H9 (cell line): ENCODE data around the gene LPCAT1. TPM values are rescaled to one million over a fixed set of nuclear protein-coding genes. Genes with fewer than 3 reads are reported as not detected.

Experiments used
- DNase-seq: peaks from one replicate; pipeline ENCODE4 v3.0.0-alpha.2; 2017
- H2AFZ ChIP-seq: one replicate; pipeline ENCODE4 v1.6.1; 2013; ENCODE audit warnings: mild to moderate bottlenecking, low read length, control low read depth, moderate library complexity
- H2AK5ac ChIP-seq: 2 replicates; pipeline ENCODE4 v1.6.1; 2013; ENCODE audit warnings: low read length, control low read depth, mixed read lengths; ENCODE audit not compliant: insufficient read length
- H2BK120ac ChIP-seq: one replicate; pipeline ENCODE4 v1.6.1; 2013; ENCODE audit warnings: low read depth, mild to moderate bottlenecking, low read length, control low read depth, inconsistent platforms; ENCODE audit not compliant: poor library complexity, severe bottlenecking
- H2BK12ac ChIP-seq: 2 replicates; pipeline ENCODE4 v1.6.1; 2013; ENCODE audit warnings: low read length, control low read depth, mixed read lengths, low read depth; ENCODE audit not compliant: insufficient read length
- H2BK15ac ChIP-seq: 2 replicates; pipeline ENCODE4 v1.6.1; 2013; ENCODE audit warnings: low read depth, low read length, control low read depth
- H2BK20ac ChIP-seq: one replicate; pipeline ENCODE4 v1.6.1; 2013; ENCODE audit warnings: low read depth, mild to moderate bottlenecking, low read length, control low read depth, inconsistent platforms; ENCODE audit not compliant: poor library complexity, severe bottlenecking
- H2BK5ac ChIP-seq: 2 replicates; pipeline ENCODE4 v1.6.1; 2013; ENCODE audit warnings: low read length, control low read depth, mixed read lengths; ENCODE audit not compliant: insufficient read length
- H3K14ac ChIP-seq: 2 replicates; pipeline ENCODE4 v1.6.1; 2013; ENCODE audit warnings: low read length, control low read depth; ENCODE audit not compliant: insufficient read depth
- H3K18ac ChIP-seq: 2 replicates; pipeline ENCODE4 v1.6.1; 2013; ENCODE audit warnings: low read depth, mild to moderate bottlenecking, mixed read lengths, low read length, control low read depth; ENCODE audit not compliant: insufficient read length
- H3K23ac ChIP-seq: 2 replicates; pipeline ENCODE4 v1.6.1; 2013; ENCODE audit warnings: low read length, control low read depth, mixed read lengths, low read depth; ENCODE audit not compliant: insufficient read length
- H3K23me2 ChIP-seq: 2 replicates; pipeline ENCODE4 v1.6.1; 2013; ENCODE audit warnings: low read depth, mild to moderate bottlenecking, mixed read lengths, low read length, control low read depth; ENCODE audit not compliant: insufficient read length, poor library complexity, severe bottlenecking
- H3K27ac ChIP-seq: 2 replicates; pipeline ENCODE4 v1.5.1; 2013; ENCODE audit warnings: low read length, control low read depth, mixed read lengths, low read depth; ENCODE audit not compliant: insufficient read length
- H3K27me3 ChIP-seq: 2 replicates; pipeline ENCODE4 v1.6.1; 2013; ENCODE audit warnings: low read length, control low read depth, inconsistent platforms; ENCODE audit not compliant: insufficient read depth
- H3K4ac ChIP-seq: 2 replicates; pipeline ENCODE4 v1.6.1; 2013; ENCODE audit warnings: low read depth, mild to moderate bottlenecking, control low read depth, inconsistent platforms, low read length, moderate library complexity
- H3K4me1 ChIP-seq: 2 replicates; pipeline ENCODE4 v1.6.1; 2013; ENCODE audit warnings: low read length, control low read depth, inconsistent platforms; ENCODE audit not compliant: insufficient read depth
- H3K4me2 ChIP-seq: 2 replicates; pipeline ENCODE4 v1.6.1; 2013; ENCODE audit warnings: low read length, control low read depth, mixed read lengths; ENCODE audit not compliant: insufficient read length, insufficient read depth
- H3K56ac ChIP-seq: 2 replicates; pipeline ENCODE4 v1.6.1; 2013; ENCODE audit warnings: low read depth, mild to moderate bottlenecking, mixed read lengths, low read length, control low read depth; ENCODE audit not compliant: insufficient read length
- H3K79me1 ChIP-seq: 2 replicates; pipeline ENCODE4 v1.6.1; 2013; ENCODE audit warnings: low read depth, mild to moderate bottlenecking, moderate library complexity, low read length, control low read depth, inconsistent platforms; ENCODE audit not compliant: insufficient read depth, poor library complexity, severe bottlenecking
- H3K79me2 ChIP-seq: 2 replicates; pipeline ENCODE4 v1.6.1; 2013; ENCODE audit warnings: low read length, control low read depth, inconsistent platforms; ENCODE audit not compliant: insufficient read depth
- H3K9ac ChIP-seq: 2 replicates; pipeline ENCODE4 v1.6.1; 2013; ENCODE audit warnings: low read length, control low read depth, mixed read lengths; ENCODE audit not compliant: insufficient read length; ENCODE audit errors: extremely low read depth
- H3K9me3 ChIP-seq: one replicate; pipeline ENCODE4 v1.6.1; 2013; ENCODE audit warnings: low read depth, low read length, inconsistent platforms; ENCODE audit not compliant: control insufficient read depth
- H3T11ph ChIP-seq: one replicate; pipeline ENCODE4 v1.6.1; 2013; ENCODE audit warnings: mild to moderate bottlenecking, low read length, control low read depth, inconsistent platforms
- H4K20me1 ChIP-seq: one replicate; pipeline ENCODE4 v1.6.1; 2013; ENCODE audit not compliant: control insufficient read depth, insufficient read length, insufficient read depth
- H4K5ac ChIP-seq: 2 replicates; pipeline ENCODE4 v1.6.1; 2013; ENCODE audit warnings: low read depth, mild to moderate bottlenecking, mixed read lengths, low read length, control low read depth; ENCODE audit not compliant: insufficient read length
- H4K8ac ChIP-seq: replicated peaks from 2 replicates; pipeline ENCODE4 v1.6.1; 2013; ENCODE audit warnings: low read length, control low read depth, mixed read lengths, low read depth; ENCODE audit not compliant: insufficient read length
- H4K91ac ChIP-seq: 2 replicates; pipeline ENCODE4 v1.6.1; 2013; ENCODE audit warnings: low read depth, mild to moderate bottlenecking, moderate library complexity, mixed read lengths, low read length, control low read depth; ENCODE audit not compliant: insufficient read length
- H3K27ac Mint-ChIP-seq, 3 experiments: 2 replicates in 2 of 3; 3 replicates in 1 of 3; pipeline ENCODE4 v1.8.0; 2020 to 2021; ENCODE audit warnings: mixed read lengths in 3 of 3, mild to moderate bottlenecking in 1 of 3, moderate library complexity in 1 of 3
- H3K27me3 Mint-ChIP-seq: 2 replicates; pipeline ENCODE4 v1.8.0; 2021; ENCODE audit warnings: low read depth, mild to moderate bottlenecking, moderate library complexity, mixed read lengths
- H3K36me3 Mint-ChIP-seq, 3 experiments: 2 replicates in 2 of 3; 3 replicates in 1 of 3; pipeline ENCODE4 v1.8.0; 2020 to 2021; ENCODE audit warnings: low read depth in 3 of 3, mixed read lengths in 3 of 3; ENCODE audit not compliant: insufficient read depth in 1 of 3
- H3K4me1 Mint-ChIP-seq, 2 experiments: 2 replicates each; pipeline ENCODE4 v1.8.0; 2020; ENCODE audit warnings: mixed read lengths in 2 of 2
- H3K4me3 Mint-ChIP-seq, 2 experiments: 2 replicates in 1 of 2; 3 replicates in 1 of 2; pipeline ENCODE4 v1.8.0; 2020 to 2021; ENCODE audit warnings: mild to moderate bottlenecking in 2 of 2, mixed read lengths in 2 of 2, moderate library complexity in 1 of 2
- H3K9me3 Mint-ChIP-seq, 2 experiments: 2 replicates in 1 of 2; 3 replicates in 1 of 2; pipeline ENCODE4 v1.8.0; 2020; ENCODE audit warnings: mild to moderate bottlenecking in 2 of 2, mixed read lengths in 2 of 2, moderate library complexity in 1 of 2
- CTCF ChIP-seq: fragments of 200-600 bp; sonication (generic); conservative IDR thresholded peaks from 3 replicates; pipeline ENCODE4 v1.8.0; 2021; ENCODE audit warnings: antibody characterized with exemption, mild to moderate bottlenecking
- WGBS: extraction: QIAGEN DNeasy Blood & Tissue Kit; methylation state at CpG from one replicate; pipeline ENCODE4 v1.1.7; 2013; ENCODE audit warnings: missing lambda C conversion rate, low lambda C conversion rate, mixed read lengths; ENCODE audit not compliant: insufficient read length; ENCODE audit errors: extremely low coverage; 5-methylcytosine and 5-hydroxymethylcytosine counted together
- total RNA-seq: library from RNA; stranded (reverse); gene quantifications from 2 replicates; pipeline ENCODE4 v1.2.1, GENCODE V29; 2021

LPCAT1 gene
- total RNA-seq, 1 experiment from 2014 or later, result 231 TPM

- WGBS, result no CpG with 5 or more reads among the region's 33 CpGs
- H3K79me2 ChIP-seq, result no peaks in the 10 kb centered on the region
- no peak overlapping the region for H3K9ac ChIP-seq
- Mint-ChIP-seq H3K4me1 (peaks cover 6 to 9% of the 10 kb centered on the region in 2 experiments), H3K36me3 (peaks cover 17 to 75% (median 60%) of the 10 kb centered on the region in 3 experiments; a peak in 6 of 7 replicates), H3K27ac (peak overlapping the region in 1 of 3 experiments; percentile 38; a peak in 1 of 7 replicates), H3K9me3 (no peaks in the 10 kb centered on the region), H3K4me3 (no peak overlapping the region), H3K27me3 (no peaks in the 10 kb centered on the region)
- no peak overlapping the region for H3K27ac ChIP-seq
- peaks cover 2% of the 10 kb centered on the region for H4K20me1 ChIP-seq
- no peaks in the 10 kb centered on the region for H3K79me1 ChIP-seq
- no peak overlapping the region for H3K18ac ChIP-seq
- no peak overlapping the region for H2BK12ac ChIP-seq
- no peaks in the 10 kb centered on the region for H3K23me2 ChIP-seq
- H4K8ac ChIP-seq, result no peak overlapping the region
- H2BK5ac ChIP-seq, result no peak overlapping the region
- H3K56ac ChIP-seq, result no peak overlapping the region
- H2AK5ac ChIP-seq, result no peak overlapping the region
- no peak for DNase-seq
- H4K91ac ChIP-seq, result no peak overlapping the region
- no peak overlapping the region for H3K4me2 ChIP-seq
- H3K14ac ChIP-seq, result no peak overlapping the region; the same call in 1 of the 2 replicates
- no peak overlapping the region for H2BK15ac ChIP-seq
- H2AFZ ChIP-seq, result no peak overlapping the region
- no peaks in the 10 kb centered on the region for H3K9me3 ChIP-seq
- no peaks in the 10 kb centered on the region for H3K27me3 ChIP-seq
- no peaks in the 10 kb centered on the region for H3K4me1 ChIP-seq
- no peak overlapping the region for H3T11ph ChIP-seq
- H4K5ac ChIP-seq, result no peak overlapping the region
- H3K4ac ChIP-seq, result no peak overlapping the region
- no peak overlapping the region for H3K23ac ChIP-seq
- H2BK20ac ChIP-seq, result no peak overlapping the region
- TF ChIP-seq CTCF, result no peak
- no peak overlapping the region for H2BK120ac ChIP-seq
Measured at GRCh38 chr5:1483856-1484729, 39.7 kb downstream of the LPCAT1 start.
